Loucy (cell line): Measurements from ENCODE around the gene LEF1.

Experiments used
- EZH2phosphoT487 ChIP-seq: fragments of 200-600 bp; IDR thresholded peaks from 2 replicates; pipeline ENCODE4 v1.6.1; 2018; ENCODE audit warnings: antibody characterized with exemption, mild to moderate bottlenecking, moderate library complexity, borderline replicate concordance
- TF ChIP-seq, protein P1 (sequence below): fragments of 200-600 bp; sonication (generic); conservative IDR thresholded peaks from 2 replicates; pipeline ENCODE4 v1.5.1; 2014; ENCODE audit warnings: mild to moderate bottlenecking, antibody characterized with exemption, low read length

- TF ChIP-seq, protein P1, sequence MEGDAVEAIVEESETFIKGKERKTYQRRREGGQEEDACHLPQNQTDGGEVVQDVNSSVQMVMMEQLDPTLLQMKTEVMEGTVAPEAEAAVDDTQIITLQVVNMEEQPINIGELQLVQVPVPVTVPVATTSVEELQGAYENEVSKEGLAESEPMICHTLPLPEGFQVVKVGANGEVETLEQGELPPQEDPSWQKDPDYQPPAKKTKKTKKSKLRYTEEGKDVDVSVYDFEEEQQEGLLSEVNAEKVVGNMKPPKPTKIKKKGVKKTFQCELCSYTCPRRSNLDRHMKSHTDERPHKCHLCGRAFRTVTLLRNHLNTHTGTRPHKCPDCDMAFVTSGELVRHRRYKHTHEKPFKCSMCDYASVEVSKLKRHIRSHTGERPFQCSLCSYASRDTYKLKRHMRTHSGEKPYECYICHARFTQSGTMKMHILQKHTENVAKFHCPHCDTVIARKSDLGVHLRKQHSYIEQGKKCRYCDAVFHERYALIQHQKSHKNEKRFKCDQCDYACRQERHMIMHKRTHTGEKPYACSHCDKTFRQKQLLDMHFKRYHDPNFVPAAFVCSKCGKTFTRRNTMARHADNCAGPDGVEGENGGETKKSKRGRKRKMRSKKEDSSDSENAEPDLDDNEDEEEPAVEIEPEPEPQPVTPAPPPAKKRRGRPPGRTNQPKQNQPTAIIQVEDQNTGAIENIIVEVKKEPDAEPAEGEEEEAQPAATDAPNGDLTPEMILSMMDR, result no peak
- TF ChIP-seq EZH2phosphoT487, result no peak
Measured at GRCh38 chr4:108100827-108101226, 67.9 kb downstream of the LEF1 start.
